NCI-H1048 (cell line): ENCODE measurements around the gene VWA8.
"Not testable (repeated sequence)": the region's sequence is repeated elsewhere in the genome, so short reads cannot be mapped to it uniquely, and the experiment has no call there.

ENCODE experiments used
- DNase-seq: peaks from one replicate; lab custom pipeline; 2025; lab: John Stamatoyannopoulos, UW

The VWA8 gene

GRCh38 chr13:41586216-41586615 is 374.7 kb downstream of the VWA8 start:
- no peak for DNase-seq

- DNase-seq = no peak
Measured at GRCh38 chr13:41582027-41582463, 378.9 kb downstream of the VWA8 start.

- no peak for DNase-seq
Measured at GRCh38 chr13:41580345-41580744, 380.6 kb downstream of the VWA8 start.

DNA sequence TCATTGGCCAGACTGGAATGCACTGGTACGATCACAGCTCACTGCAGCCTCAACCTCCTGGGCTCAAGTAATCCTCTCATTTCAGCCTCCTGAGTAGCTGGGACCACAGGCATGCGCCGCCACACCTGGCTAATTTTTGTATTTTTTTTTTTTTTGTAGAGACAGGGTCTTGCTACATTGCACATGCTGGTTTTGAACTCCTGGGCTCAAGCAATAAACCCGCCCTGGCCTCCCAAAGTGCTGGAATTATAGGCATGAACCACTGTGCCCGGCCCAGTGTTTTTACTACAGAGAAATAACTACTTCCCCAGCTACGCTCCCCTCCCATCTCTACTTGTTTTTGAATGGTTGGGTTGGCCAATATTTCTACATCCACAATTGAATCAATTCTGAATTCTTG is 381.0 kb downstream of the VWA8 start:
- DNase-seq = no peak

DNA sequence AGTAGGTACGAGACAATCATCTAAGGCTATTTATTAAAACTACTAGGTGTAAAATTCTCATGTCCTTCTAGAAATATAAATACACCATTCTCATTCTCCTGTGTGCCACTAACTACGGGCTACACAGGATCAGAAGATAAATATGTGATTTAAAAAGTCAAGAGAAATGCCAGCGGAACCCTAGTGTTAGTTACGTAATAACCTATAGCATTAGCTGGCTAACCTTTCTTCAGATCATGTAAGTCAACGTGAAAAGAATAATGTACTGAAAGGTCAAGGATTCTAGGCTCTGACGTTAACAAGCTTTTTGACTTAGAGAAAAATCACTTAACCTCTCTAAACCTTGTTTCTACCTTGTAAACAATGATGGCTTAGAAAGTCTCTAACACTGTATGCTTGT is 381.7 kb downstream of the VWA8 start:
- DNase-seq = no peak

- DNase-seq = no peak
Measured at GRCh38 chr13:41578371-41578770, 382.5 kb downstream of the VWA8 start.

GRCh38 chr13:41577436-41577835 is 383.5 kb downstream of the VWA8 start:
- DNase-seq = no peak

GRCh38 chr13:41573640-41574039 is 387.3 kb downstream of the VWA8 start:
- not testable (repeated sequence) for DNase-seq

DNA sequence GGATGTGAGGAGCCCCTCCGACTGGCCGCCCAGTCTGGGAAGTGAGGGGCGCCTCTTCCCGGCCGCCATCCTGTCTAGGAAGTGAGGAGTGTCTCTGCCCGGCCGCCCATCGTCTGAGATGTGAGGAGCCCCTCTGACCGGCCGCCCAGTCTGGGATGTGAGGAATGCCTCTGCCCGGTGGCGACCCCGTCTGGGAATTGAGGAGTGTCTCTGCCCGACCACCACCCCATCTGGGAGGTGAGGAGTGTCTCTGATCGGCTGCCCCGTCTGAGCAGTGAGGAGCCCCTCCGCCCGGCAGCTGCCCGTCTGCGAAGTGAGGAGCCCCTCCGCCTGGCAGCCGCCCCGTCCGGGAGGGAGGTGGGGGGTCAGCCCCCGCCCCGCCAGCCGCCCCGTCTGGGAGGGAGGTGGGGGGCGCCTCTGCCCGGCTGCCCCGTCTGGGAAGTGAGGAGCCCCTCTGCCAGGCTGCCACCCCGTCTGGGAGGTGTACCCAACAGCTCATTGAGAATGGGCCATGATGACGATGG is 389.0 kb downstream of the VWA8 start:
- DNase-seq = not testable (repeated sequence)

- DNase-seq = no peak
Measured at GRCh38 chr13:41568972-41569351, 391.9 kb downstream of the VWA8 start.

DNA sequence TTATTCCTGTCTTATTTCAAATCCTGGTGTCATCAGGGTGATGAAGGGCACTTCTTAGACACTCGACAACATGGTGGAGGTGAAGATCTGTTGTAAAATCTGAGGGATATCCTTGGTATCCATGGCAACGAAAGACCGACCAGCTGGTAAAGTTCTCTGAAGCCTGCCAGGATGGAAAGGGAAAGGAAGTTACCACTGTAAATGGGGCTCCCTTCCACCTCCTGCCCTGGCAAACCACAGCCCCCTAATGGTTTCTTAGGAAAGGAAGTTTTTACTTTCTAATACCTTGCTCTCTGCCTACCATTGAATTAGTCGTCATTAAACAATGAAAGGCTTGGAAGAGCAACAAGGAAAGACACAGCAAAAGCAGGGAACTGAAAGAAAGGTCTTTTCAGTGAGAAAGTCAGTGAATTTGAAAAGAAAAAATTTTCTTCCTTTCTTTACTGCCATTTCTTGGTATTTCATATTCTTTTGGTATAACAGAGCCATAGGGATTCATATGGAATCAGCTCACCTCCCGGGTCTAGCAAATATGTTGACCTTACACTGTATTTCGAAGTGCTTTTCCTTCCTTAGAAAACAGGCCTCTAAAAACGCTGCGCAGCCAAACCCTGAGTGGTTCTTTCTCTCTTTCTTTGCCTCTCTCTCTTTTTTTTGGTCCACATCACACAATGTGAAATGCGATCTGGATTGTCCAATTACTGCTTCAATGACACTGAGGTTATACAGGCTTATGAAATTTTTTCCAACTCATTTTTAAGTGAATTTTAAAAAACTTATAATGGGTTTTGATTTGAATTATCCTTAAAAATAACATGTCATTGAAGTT is 392.6 kb downstream of the VWA8 start:
- DNase-seq = no peak

DNA sequence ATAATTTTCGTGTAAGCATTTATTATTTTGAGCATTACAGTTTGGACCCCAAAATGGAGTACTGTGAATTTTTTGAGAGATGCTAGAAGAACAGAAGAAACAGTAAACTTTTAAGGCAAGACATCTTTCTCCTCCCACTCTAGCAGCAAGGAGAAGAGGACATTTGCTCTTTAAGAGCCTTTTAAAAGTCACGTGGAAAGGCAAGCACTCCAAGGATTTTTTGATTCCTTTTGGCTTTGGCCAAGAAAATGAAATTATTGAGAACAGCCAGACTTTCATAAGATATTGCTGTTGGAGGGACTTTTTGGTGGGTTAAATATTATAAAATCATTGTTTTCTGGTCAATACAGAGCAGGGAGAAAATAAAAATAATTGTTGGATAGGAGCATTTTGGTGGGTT is 393.5 kb downstream of the VWA8 start:
- DNase-seq = no peak

DNA sequence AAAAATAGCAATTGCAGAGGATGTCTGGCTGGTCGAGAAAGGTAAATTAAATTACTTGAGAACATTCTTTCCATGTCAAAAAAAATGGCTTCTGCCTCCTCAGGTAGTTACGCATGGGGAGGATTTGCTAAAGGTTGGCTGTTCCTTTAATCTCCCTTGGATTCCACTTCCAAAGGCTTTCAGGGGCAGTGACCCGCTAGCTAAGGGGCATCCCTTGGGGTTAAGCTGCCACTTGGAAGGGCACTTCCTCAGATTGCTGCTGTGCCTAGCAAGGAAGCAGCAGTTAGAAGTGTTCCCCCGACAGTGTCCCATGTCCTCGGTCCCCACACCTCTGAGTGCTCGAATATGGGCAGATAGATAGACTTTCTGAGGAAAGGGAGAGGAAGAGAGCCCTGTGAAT is 395.1 kb downstream of the VWA8 start:
- DNase-seq = no peak

- DNase-seq = no peak
Measured at GRCh38 chr13:41565216-41565615, 395.7 kb downstream of the VWA8 start.

- DNase-seq = no peak
Measured at GRCh38 chr13:41563984-41564365, 396.9 kb downstream of the VWA8 start.

DNA sequence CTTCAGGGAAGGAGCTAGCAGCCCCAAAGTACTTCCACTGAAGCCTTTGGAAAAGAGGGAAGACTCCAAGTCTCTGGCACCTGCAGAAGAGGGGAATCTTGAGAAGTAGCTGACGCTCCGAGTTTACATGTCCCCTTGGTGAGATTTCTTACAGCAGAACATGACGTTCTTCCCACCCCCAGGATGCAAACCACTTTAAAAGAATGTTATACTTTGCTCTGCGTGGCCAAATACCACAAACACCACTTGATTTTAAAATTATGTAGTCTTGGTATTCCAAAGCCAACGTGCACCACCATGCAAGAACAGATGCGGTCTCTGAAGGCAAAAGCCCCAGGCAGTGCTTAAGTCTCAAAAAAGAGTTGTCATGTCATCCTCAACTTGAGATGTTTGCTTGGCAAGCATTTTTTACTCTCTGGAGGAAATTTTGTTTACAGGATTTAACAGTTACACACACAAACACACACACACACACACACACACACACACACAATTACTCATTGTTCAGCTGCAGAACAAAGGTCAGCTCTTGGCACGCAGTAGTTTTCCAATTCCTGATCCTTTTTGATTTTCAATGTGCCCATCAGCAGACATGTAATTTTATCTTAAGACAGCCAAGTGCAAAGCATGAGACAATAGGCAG is 397.4 kb downstream of the VWA8 start:
- no peak for DNase-seq

GRCh38 chr13:41562541-41563178 is 398.2 kb downstream of the VWA8 start:
- DNase-seq = no peak

GRCh38 chr13:41562083-41562482 is 398.8 kb downstream of the VWA8 start:
- no peak for DNase-seq

- no peak for DNase-seq
Measured at GRCh38 chr13:41561170-41561569, 399.7 kb downstream of the VWA8 start.

- DNase-seq = no peak
Measured at GRCh38 chr13:41558781-41559560, 401.9 kb downstream of the VWA8 start.

GRCh38 chr13:41557719-41558118 is 403.2 kb downstream of the VWA8 start:
- no peak for DNase-seq
